PFSK-1 (cell line): Measurements from ENCODE around the gene SCNN1G.

Source experiments
- REST ChIP-seq, 2 experiments: IDR thresholded peaks; 2 replicates each; pipeline versions ENCODE4 v1.6.1 to v1.8.0; 2011 to 2012; ENCODE audit warnings: low read depth in 2 of 2, low read length in 2 of 2, control low read depth in 1 of 2, inconsistent platforms in 1 of 2, mild to moderate bottlenecking in 1 of 2, moderate library complexity in 1 of 2; ENCODE audit not compliant: insufficient read depth in 1 of 2
- SIN3A ChIP-seq: IDR thresholded peaks from 2 replicates; pipeline ENCODE4 v1.6.1; 2012; ENCODE audit warnings: mild to moderate bottlenecking, low read length, moderate library complexity, borderline replicate concordance; ENCODE audit not compliant: insufficient read depth
- TAF1 ChIP-seq: IDR thresholded peaks from 2 replicates; pipeline ENCODE4 v1.6.1; 2012; ENCODE audit warnings: low read length, control low read depth, borderline replicate concordance; ENCODE audit not compliant: insufficient read depth

- TF ChIP-seq REST (IDR thresholded peaks at IDR 0.05; ENCODE audit: insufficient read depth in 1 of 2, low read depth in 2 of 2, low read length in 2 of 2) (no peak), TAF1 (no peak), SIN3A (no peak)
Observed at GRCh38 chr16:23196539-23196938, 14.0 kb downstream of the SCNN1G start.
